Measurements from ENCODE around the gene LRRC8B.

Gene LRRC8B

GRCh38 chr1:89547563-89548116 lies 23.0 kb downstream of the LRRC8B start:
- DNase-seq (ENCODE audit: low read depth in 2 of 2), result no peak

- DNase-seq (ENCODE audit: low read depth in 2 of 2), result no peak
These were observed 23.7 kb downstream of the LRRC8B start for GRCh38 chr1:89548122-89548857.

DNA sequence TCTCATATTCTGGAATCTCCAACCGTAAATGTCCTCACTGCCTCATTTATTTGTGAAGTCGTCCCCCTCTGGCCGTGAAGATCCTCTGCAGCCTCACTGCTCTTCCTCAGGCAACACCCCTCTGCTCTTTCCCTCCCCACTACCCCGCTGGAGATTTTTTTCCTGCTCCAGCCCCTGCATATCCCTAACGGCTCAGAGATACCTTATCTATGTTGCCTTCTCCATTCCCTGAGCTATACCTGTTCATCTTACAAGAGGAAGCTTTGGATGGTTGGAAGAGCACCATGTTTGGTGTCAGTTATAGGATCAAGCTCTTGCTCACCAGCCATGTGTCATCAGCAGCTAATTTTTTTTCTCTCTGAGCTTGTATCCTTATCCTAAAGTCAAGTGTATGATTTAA lies 26.4 kb downstream of the LRRC8B start:
- DNase-seq (ENCODE audit: low read depth in 2 of 2), result no peak

GRCh38 chr1:89552471-89553081 lies 27.9 kb downstream of the LRRC8B start:
- DNase-seq (ENCODE audit: low read depth in 2 of 2), result no peak

DNA sequence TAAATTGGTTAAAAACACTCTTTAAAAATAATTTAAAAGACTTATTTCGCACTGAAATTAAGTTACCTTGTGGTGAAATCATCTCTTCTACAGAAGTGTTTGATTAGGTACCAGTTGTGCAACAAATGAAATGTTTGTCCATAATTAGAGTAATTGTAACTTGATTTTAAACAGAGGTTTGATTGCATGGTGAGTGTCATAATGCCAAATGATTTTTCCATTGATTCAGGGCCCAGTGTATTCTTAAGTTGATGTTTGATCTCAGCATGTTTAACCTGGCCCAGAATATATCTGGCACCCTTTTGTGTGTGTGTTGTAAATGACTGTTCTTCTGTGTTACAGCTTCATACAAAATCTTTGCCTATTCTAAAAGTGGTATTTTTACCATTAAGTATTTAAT lies 28.5 kb downstream of the LRRC8B start:
- no peak for DNase-seq (ENCODE audit: low read depth in 2 of 2)

DNA sequence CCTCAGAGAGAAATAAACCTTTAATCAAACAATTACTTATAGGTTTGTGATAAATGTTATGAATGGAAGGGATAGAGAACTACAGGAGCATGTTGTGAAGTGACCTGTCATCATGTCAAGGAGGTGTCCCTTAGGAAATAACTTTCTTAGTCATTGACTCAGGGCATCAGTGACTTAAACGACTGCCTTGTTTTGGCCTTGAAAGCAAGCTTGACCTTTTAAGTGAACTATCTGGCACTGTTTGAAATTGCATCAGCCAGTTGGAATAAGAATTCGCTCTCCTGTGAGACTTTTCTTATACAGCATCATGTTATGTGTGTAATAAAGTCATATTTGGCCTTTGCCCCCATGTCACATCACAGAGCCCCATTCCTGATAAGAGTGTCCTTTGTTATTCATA lies 30.9 kb downstream of the LRRC8B start:
- no peak for DNase-seq (ENCODE audit: low read depth in 2 of 2)

- DNase-seq (ENCODE audit: low read depth in 2 of 2), result no peak
These were observed 32.3 kb downstream of the LRRC8B start for GRCh38 chr1:89556726-89557444.

- no peak for DNase-seq (ENCODE audit: low read depth in 2 of 2)
These were observed 32.8 kb downstream of the LRRC8B start for GRCh38 chr1:89557445-89557825.

- no peak for DNase-seq (ENCODE audit: low read depth in 2 of 2)
These were observed 33.3 kb downstream of the LRRC8B start for GRCh38 chr1:89557956-89558355.

DNA sequence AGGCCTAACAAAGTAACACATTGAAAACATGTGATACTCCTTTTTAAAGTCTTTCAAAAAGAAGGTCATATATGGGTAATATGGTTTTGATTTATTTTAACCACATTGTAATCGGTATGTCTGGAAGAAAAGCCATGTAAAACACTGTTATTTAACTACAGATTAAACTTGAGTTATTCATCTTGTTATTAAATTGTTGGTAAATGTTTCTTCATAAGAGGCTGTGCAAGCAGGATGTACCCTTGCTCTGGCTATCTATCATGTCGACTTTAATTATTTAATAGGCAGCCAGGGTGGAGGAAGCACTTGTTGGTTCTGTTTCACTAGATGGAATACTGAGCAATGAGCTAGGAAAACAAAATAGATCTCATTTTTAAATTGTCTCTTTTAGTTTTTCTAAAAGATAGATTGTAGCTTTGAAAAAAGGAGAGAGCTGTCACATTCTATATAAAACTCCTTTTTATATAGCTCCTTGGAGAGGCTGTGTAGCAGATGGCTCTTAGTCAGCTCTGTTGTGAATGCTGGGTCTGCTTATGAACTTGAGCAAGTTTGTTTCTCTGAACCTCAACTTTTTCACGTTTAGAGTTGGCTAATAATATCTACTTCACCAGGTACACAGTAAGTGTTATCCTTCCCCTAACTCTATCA lies 39.5 kb downstream of the LRRC8B start:
- DNase-seq (ENCODE audit: low read depth in 2 of 2), result no peak

- DNase-seq (ENCODE audit: low read depth in 2 of 2), result no peak
These were observed 40.9 kb downstream of the LRRC8B start for GRCh38 chr1:89565521-89565920.

- no peak for DNase-seq (ENCODE audit: low read depth in 2 of 2)
These were observed 42.1 kb downstream of the LRRC8B start for GRCh38 chr1:89566761-89567174.

DNA sequence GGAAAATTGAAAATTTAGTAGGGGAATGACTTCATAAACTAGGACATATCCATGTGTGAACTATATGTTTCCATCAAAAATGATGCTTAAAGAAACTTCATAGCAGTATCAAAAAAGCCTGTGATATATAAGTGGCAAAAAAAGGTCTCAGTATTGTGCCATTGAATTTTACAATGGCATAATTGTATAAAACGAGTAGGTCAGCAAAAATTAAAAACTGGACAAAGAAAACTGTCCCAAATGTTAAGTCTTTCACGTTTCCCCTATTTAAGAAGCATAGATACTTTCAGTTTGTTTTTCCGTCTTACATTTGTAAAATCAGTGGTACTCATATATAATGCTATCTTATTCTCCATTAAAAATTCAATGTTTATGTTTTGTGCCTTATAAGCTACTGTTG lies 43.2 kb downstream of the LRRC8B start:
- DNase-seq (ENCODE audit: low read depth in 2 of 2), result no peak

- DNase-seq (ENCODE audit: low read depth in 2 of 2), result no peak
These were observed 48.8 kb downstream of the LRRC8B start for GRCh38 chr1:89573410-89573809.

GRCh38 chr1:89574621-89575020 lies 50.0 kb downstream of the LRRC8B start:
- DNase-seq (ENCODE audit: low read depth in 2 of 2), result no peak

DNA sequence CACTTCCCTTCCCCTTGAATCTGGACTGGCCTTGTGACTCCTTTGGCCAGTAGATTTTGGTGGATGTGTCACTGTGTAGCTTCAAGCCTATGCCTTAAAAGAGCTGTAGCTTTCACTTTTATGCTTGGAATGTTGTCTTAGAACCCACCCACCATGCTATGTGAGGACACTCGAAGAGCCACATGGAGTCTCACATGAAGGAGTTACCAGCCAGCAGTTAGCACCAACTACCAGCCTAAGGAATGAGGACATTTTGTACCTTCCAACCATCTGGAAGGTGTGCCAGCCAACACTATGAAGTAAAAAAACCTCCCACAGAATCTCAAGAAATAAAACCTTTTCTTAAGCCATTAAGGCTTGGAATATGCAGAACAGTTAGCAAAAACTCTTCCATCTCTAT lies 50.6 kb downstream of the LRRC8B start:
- DNase-seq (ENCODE audit: low read depth in 2 of 2), result no peak

DNA sequence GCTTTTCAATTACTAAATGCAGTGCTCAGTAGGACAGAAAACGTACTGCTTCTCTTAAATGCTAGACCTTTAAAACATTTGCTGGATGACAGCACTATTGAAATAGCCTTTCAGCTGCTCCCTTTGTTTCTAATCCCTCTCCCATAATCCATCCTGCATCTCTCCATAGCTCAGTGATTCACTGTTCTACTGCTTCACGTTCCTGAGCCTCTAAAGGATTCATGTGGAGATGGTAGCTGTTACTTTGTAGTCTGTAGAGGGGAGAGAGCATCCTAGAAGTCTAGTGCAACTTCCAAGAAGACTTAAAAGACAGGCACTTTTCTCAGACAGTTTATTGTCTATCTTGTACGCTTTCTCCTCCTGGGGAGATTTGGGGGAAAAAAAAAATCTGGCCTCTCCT lies 51.4 kb downstream of the LRRC8B start:
- DNase-seq (ENCODE audit: low read depth in 2 of 2), result no peak

- DNase-seq (ENCODE audit: low read depth in 2 of 2), result no peak
These were observed 53.5 kb downstream of the LRRC8B start for GRCh38 chr1:89578151-89578550.

DNA sequence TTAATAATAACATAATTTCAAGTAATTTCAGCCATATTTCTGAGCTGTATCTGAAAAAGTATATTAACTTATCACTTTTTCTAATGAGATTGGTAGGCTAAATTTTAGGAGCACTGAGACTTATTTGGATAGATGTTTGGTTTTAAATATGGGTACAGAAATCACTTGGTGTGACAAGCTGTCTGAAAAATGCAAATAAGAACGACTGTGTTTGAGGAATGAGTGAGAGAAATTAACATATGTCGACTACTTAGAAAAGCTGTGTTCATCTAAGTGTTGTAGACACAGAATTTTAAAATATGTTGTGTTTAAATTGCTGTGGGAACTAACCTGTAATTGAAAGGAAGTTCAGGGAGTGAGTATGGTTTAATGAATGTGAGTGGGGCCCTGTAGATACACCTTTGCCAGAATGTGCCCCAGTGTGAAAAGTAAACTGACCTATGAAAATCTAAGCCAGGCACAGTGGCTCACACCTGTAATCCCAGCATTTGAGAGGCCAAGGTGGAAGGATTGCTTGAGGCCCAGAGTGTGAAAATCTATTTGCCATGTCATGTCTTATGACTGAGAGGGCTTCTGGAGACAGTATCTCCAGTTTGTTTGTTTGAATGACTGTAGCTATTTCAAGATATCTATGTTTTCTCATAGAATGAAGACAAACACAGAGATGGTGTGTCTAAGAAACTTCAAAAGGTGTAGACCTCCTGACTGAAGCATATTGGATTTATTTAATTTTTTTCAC lies 54.5 kb downstream of the LRRC8B start:
- DNase-seq (ENCODE audit: low read depth in 2 of 2), result no peak

- DNase-seq (ENCODE audit: low read depth in 2 of 2), result no peak
These were observed 55.4 kb downstream of the LRRC8B start for GRCh38 chr1:89580036-89580435.

DNA sequence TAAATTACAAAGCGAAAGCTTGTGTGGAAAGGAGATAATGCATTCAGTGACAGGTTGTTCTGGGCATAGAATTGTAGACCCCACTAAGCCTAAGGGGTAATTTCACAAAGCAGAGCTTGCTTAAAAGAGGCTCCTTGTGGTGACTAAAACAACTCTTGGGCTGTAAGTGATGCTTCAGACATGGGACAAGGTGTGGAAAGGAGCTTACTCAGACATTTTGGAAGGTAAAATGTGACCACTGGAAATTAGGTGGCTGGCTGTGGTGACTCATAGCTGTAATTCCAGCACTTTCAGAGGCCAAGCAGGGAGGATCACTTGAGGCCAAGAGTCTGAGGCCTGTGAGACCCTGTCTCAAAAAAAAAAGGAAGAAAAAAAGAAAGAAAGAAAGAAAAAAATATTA lies 57.2 kb downstream of the LRRC8B start:
- no peak for DNase-seq (ENCODE audit: low read depth in 2 of 2)

GRCh38 chr1:89582571-89582970 lies 57.9 kb downstream of the LRRC8B start:
- DNase-seq (ENCODE audit: low read depth in 2 of 2), result no peak

All from stimulated activated CD8-positive, alpha-beta memory T cell treated with anti-CD3 and anti-CD28 coated beads, Interleukin-15, amount 100 ng/mL, for 48 hours (primary cell).